Inflammatory macrophage treated with lipopolysaccharide for 4 hours (primary cell): ENCODE results near the gene PRKCB.
"Not testable (repeated sequence)": the region's sequence is repeated elsewhere in the genome, so short reads cannot be mapped to it uniquely, and the experiment has no call there.

Experiments
- DNase-seq: peaks from one replicate; pipeline ENCODE4 v3.0.0-alpha.2; 2020

PRKCB gene

GRCh38 chr16:24102209-24102660 is 266.5 kb downstream of the PRKCB start:
- no peak for DNase-seq

DNA sequence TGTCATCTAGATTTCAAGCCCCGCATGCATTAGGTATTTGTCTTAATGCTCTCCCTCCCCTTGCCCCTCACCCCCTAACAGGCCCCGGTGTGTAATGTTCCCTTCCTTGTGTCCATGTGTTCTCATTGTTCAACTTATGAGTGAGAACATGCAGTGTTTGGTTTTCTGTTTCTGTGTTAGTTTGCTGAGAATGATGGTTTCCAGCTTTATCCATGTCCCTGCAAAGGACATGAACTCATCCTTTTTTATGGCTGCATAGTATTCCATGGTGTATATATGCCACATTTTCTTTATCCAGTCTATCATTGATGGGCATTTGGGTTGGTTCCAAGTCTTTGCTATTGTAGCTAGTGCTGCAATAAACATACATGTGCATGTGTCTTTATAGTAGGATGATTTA is 269.7 kb downstream of the PRKCB start:
- DNase-seq = not testable (repeated sequence)

GRCh38 chr16:24108090-24108489 is 272.3 kb downstream of the PRKCB start:
- not testable (repeated sequence) for DNase-seq

DNA sequence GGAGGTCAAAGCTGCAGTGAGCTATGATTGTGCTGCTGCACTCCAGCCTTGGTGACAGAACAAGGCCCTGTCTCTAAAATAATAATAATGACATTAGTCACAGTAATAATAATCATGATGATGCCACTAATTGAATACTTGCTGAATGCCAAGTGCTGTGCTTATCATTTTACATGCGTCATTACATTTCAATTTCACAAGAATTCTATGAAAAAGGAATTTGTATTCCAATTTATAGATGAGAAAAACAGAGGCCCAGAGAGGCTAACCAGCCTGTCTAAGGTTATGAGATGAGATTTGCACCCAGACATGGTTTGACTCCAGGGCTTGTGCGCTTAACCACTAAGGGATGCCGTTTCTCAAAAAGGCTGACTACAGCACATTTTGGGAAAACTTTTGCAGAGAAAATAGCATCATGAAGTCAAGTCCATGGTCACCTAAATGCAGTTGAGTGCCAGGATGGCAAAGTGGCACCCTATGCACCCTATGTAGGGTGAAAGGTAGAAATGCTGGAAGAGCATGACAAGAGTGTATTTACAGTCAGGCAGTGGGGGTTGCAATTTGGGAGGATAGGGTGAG is 276.0 kb downstream of the PRKCB start:
- DNase-seq = no peak

- DNase-seq = no peak
Measured at GRCh38 chr16:24113115-24113745, 277.4 kb downstream of the PRKCB start.

DNA sequence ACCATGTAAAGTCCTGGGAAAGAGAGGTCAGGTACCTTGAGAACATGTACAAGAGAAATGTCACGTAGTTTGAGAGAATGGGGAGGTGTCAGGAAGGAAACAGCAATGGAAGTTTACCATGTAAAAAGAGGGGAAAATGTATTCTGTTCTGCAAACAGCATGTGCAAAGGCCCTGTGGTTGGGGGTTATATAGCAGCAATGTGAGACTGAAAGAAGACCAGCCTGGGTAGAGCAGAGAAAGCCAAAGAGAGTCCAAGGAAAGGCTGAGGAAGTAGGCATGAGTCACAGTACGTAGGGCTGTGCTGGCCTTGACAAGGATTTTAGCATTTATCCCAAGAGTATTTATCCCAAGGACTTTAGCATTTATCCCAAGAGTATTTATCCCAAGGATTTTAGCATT is 279.1 kb downstream of the PRKCB start:
- no peak for DNase-seq

DNA sequence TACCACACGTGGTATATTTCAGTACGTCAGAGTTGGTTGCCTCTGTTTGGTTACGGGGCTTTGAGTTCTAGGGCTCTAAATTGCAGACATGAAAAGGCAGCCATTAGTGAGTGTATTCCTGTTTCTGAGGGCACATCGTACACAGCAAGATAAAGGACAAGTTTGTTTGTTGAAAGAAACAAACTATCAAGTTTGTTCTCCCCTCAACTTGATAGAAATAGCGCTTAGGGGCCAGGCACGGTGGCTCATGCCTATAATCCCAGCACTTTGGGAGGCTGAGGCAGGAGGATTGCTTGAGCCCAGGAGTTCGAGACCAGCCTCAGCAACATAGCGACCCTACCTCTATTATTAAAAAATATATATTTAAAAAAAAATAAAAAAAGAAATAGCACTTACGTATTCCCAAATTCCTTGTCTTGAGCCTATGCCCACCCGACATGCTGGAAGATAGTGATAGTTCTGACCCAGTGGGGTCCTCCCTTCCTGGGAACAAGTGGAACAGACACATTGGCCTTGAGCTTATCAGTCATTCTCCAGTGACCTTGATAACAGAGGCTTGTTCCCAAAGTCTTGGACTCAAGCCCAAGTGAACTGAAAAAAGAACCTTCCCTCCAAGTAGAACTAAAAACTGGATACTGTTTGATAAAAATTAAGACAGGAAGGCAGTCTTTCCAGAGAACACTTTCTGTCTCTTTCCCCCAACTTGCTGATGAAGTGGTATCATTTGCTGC is 280.4 kb downstream of the PRKCB start:
- no peak for DNase-seq

DNA sequence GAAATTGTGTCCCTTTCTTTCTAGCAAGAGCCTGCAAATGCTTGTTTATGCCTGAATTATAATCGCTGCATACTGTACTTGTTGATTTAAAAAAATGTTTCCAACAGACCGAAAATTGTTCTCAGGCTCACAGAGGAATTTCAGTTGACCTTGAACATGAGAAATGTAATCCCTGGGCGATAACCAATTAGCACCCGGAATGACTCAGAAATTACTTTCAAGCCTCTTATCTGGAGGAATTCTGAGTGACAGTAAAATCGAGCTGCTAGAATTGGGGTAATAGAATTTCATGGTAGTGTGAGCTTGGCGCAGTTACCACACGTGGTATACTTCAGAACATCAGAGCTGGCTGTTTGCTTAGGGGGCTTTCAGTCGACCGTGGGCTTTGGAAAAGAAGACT is 281.2 kb downstream of the PRKCB start:
- DNase-seq = no peak

- DNase-seq = no peak
Measured at GRCh38 chr16:24117680-24118079, 281.9 kb downstream of the PRKCB start.

- DNase-seq = no peak
Measured at GRCh38 chr16:24118126-24118821, 282.5 kb downstream of the PRKCB start.

DNA sequence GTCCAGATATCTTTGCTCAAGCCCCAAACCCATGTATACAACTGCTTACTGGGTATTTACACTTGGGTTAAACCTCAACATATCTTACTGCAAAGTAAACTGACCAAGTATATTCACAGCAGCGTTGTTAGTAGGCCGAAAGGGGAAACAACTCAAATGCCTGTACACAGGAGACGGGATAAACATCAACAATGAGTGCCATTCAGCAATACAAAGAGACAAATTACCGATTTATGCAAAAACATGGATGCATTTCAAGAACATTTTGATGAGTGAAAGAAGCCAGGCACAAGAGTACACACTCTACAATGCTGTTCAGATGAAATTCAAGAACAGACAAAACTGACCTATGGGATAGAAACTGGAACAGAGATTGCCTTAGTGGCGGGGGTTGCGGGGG is 284.0 kb downstream of the PRKCB start:
- no peak for DNase-seq

- DNase-seq = no peak
Measured at GRCh38 chr16:24123275-24123674, 287.5 kb downstream of the PRKCB start.

- DNase-seq = no peak
Measured at GRCh38 chr16:24124291-24124690, 288.5 kb downstream of the PRKCB start.

GRCh38 chr16:24125214-24125613 is 289.4 kb downstream of the PRKCB start:
- no peak for DNase-seq

DNA sequence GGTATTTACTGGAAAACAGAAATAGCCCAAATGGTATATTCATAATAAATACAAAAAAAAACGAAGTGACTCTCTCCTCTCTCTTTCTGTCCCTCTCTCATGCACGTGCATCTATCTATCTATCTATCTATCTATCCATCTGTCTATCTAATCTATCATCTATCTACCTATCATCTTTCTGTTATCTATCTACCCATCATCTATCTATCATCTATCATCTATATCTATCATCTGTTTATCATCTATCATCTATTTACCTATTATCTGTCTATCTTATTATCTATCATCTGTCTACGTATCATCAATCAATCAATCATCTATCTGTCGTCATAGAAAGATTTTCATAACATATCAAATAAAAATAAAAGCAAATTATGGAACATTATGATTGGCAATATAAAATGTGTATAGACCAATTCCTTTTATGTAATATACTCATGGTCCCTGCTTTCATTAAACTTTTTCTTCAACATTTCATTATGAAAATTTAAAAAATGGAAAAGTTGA is 293.7 kb downstream of the PRKCB start:
- no peak for DNase-seq

DNA sequence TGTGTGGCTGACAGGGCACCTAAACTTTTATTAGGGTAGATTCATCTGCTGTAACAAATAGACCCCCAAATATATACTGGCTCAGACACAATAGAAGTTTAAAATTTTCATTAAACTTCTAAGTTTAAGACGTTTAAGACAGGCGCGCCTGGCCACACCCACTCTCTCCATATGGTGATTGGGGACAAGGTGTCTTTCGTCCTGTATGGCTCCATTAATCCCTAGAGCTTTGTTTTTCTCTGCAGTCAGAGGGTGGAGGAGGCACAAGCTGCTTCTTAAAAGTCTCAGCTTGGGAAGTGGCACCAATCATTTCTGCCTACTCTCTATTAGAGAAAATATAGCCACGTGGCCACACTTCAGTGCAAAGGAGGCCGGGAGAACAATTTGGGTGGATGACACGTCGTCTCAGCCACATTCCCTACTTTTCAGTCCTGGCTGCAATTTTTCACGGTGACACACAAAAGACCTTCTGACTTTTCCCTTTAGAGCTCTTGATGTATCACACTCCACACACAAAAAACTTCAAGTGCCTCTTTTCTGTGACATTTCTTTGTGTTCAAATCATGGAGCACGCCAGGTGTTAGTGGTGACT is 294.8 kb downstream of the PRKCB start:
- no peak for DNase-seq

GRCh38 chr16:24131294-24131693 is 295.5 kb downstream of the PRKCB start:
- DNase-seq = no peak

GRCh38 chr16:24132048-24132796 is 296.4 kb downstream of the PRKCB start:
- DNase-seq = no peak

DNA sequence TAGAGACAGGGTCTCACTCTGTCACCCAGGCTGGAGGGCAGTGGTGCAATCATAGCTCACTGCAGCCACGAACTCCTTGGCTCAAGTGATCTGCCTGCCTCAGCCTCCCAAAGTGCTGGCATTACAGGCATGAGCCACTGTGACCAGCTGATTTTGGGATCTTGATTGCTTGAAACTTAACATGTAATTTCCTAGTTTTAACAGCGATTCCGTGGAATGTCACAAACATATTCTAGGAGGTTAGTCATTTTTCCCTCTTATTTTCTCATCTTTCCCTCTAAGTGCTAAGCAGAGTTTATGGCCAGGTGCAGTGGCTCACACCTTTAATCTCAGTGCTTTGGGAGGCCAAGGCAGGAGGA is 297.0 kb downstream of the PRKCB start:
- DNase-seq = no peak

- DNase-seq = no peak
Measured at GRCh38 chr16:24135624-24136565, 300.1 kb downstream of the PRKCB start.

DNA sequence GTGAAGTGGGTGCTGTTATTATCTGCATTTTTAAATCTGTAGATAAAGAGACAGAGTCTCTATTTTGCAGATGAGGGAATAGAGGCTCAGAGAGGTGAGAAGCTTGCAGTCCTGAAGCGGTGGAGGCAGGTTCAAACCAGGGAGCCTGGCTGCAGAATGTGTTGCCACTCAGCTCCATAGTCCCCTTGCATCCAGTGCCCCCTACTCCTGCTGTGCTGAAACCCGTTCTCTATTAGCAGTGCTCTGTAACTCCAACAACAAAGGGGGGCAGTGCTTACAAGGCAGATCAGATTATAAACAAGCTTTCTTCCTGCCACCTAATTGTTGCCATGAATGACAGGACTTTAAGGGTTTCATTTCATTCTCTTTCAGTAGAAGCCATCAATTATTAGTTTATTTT is 302.2 kb downstream of the PRKCB start:
- no peak for DNase-seq
